HCT116 (cell line): ENCODE data around the gene EHBP1. TPM values are rescaled to one million over a fixed set of nuclear protein-coding genes. Genes with fewer than 3 reads are reported as not detected.

ENCODE experiments used
- ATAC-seq: fragments of 200-7000 bp; cut with Tn5 transposase; 2 replicates; pipeline ENCODE4 v1.9.1; 2020; ENCODE audit warnings: mild to moderate bottlenecking, moderate library complexity
- BruUV-seq: library from RNA; stranded (reverse); fragments of 400-500 nt; replicated peaks from 2 replicates; lab custom pipeline; 2021; lab: Mats Ljungman, UMichigan
- CTCF ChIA-PET: fragments of 300-600 bp; sonication (Branson Sonifier 250); formaldehyde crosslinking; loops from one replicate; lab custom pipeline; 2021; ENCODE audit warnings: antibody characterized with exemption; lab: Charles Lee
- POLR2A ChIA-PET: fragments of 300-600, 350-600 bp; sonication (Branson Sonifier 250); formaldehyde crosslinking; loops from one replicate; lab custom pipeline; 2021; ENCODE audit warnings: antibody characterized with exemption; lab: Charles Lee
- RAD21 ChIA-PET, 2 experiments: fragments of 300-600 bp; sonication (Branson Sonifier 250); formaldehyde crosslinking; loops; one replicate each; lab custom pipeline; 2023; ENCODE audit warnings: low total read pairs in 2 of 2; ENCODE audit not compliant: uncharacterized antibody in 2 of 2, unreplicated experiment in 2 of 2, low non-redundant PET in 1 of 2; lab: Charles Lee
- DNase-seq: peaks from one replicate; pipeline ENCODE4 v3.0.0-alpha.2; 2010; ENCODE audit warnings: low read depth, low spot score
- H2AFZ ChIP-seq: fragments of 200-600 bp; shearing (Covaris generic), sonication (generic); 2 replicates; pipeline ENCODE4 v1.6.1; 2017; ENCODE audit warnings: low read depth, mixed run types, mixed read lengths, antibody characterized with exemption, low read length; ENCODE audit not compliant: poor library complexity, severe bottlenecking
- H3K27ac ChIP-seq: 2 replicates; pipeline ENCODE4 v1.5.1; 2012; ENCODE audit warnings: low read depth, low read length
- H3K27me3 ChIP-seq: fragments of 200-600 bp; sonication (generic); 2 replicates; pipeline ENCODE4 v1.6.1; 2016; ENCODE audit warnings: mixed run types, low read length, mixed read lengths; ENCODE audit not compliant: insufficient read depth
- H3K36me3 ChIP-seq, 2 experiments: fragments of 200-500 bp in 1 of 2; fragments of 200-600 bp in 1 of 2; sonication (Bioruptor generic) in 1 of 2; sonication (generic) in 1 of 2; 2 replicates each; pipeline versions ENCODE4 v1.5.1 to v1.6.1; 2014 to 2016; ENCODE audit warnings: low read length in 2 of 2, inconsistent platforms in 1 of 2, mixed read lengths in 1 of 2, mixed run types in 1 of 2; ENCODE audit not compliant: insufficient read depth in 2 of 2, control insufficient read depth in 1 of 2
- H3K4me1 ChIP-seq, 2 experiments: fragments of 200-600 bp in 1 of 2; sonication (generic) in 1 of 2; 2 replicates each; pipeline versions ENCODE4 v1.5.1 to v1.6.1; 2012 to 2017; ENCODE audit warnings: low read length in 2 of 2, inconsistent platforms in 1 of 2, mild to moderate bottlenecking in 1 of 2, mixed read lengths in 1 of 2, mixed run types in 1 of 2, moderate library complexity in 1 of 2; ENCODE audit not compliant: insufficient read depth in 2 of 2, control insufficient read depth in 1 of 2
- H3K4me2 ChIP-seq: fragments of 200-600 bp; sonication (generic); 2 replicates; pipeline ENCODE4 v1.6.1; 2017; ENCODE audit warnings: mixed run types, low read length, mixed read lengths
- H3K4me3 ChIP-seq, 2 experiments: fragments of 200-600 bp in 1 of 2; sonication (generic) in 1 of 2; replicated peaks in 1 of 2; 2 replicates each; pipeline ENCODE4 v1.5.1; 2011 to 2016; ENCODE audit warnings: low read length in 2 of 2, control low read depth in 1 of 2, low read depth in 1 of 2, mild to moderate bottlenecking in 1 of 2, mixed read lengths in 1 of 2, mixed run types in 1 of 2
- H3K79me2 ChIP-seq: fragments of 200-600 bp; sonication (generic); 2 replicates; pipeline ENCODE4 v1.6.1; 2017; ENCODE audit warnings: mild to moderate bottlenecking, mixed run types, low read length, moderate library complexity, mixed read lengths; ENCODE audit not compliant: insufficient read depth
- H3K9ac ChIP-seq: fragments of 200-600 bp; sonication (generic); 2 replicates; pipeline ENCODE4 v1.6.1; 2016; ENCODE audit warnings: low read length, mixed read lengths
- H3K9me2 ChIP-seq: fragments of 200-600 bp; sonication (generic), shearing (Covaris generic); 2 replicates; pipeline ENCODE4 v1.6.1; 2017; ENCODE audit warnings: mixed run types, mild to moderate bottlenecking, moderate library complexity; ENCODE audit not compliant: insufficient read depth
- H3K9me3 ChIP-seq, 2 experiments: fragments of 200-500 bp in 1 of 2; fragments of 200-600 bp in 1 of 2; sonication (Bioruptor generic) in 1 of 2; sonication (generic) in 1 of 2; 2 replicates each; pipeline ENCODE4 v1.6.1; 2014 to 2017; ENCODE audit warnings: low read length in 2 of 2, mixed read lengths in 2 of 2, inconsistent platforms in 1 of 2, low read depth in 1 of 2, mild to moderate bottlenecking in 1 of 2, mixed run types in 1 of 2, moderate library complexity in 1 of 2; ENCODE audit not compliant: control insufficient read depth in 1 of 2, insufficient read depth in 1 of 2
- H4K20me1 ChIP-seq: fragments of 200-600 bp; sonication (generic), shearing (Covaris generic); 2 replicates; pipeline ENCODE4 v1.6.1; 2017; ENCODE audit warnings: mixed run types, mild to moderate bottlenecking, moderate library complexity; ENCODE audit not compliant: insufficient read depth
- CEBPB ChIP-seq: IDR thresholded peaks from 2 replicates; pipeline ENCODE4 v1.6.1; 2012; ENCODE audit warnings: low read depth
- ELF1 ChIP-seq: IDR thresholded peaks from 2 replicates; pipeline ENCODE4 v1.6.1; 2012; ENCODE audit warnings: low read depth, borderline replicate concordance
- EZH2 ChIP-seq: fragments of 200-600 bp; sonication (generic); IDR thresholded peaks from 2 replicates; pipeline ENCODE4 v1.6.1; 2017; ENCODE audit warnings: antibody characterized with exemption, mixed run types
- EZH2phosphoT487 ChIP-seq: fragments of 200-600 bp; IDR thresholded peaks from 2 replicates; pipeline ENCODE4 v1.6.1; 2018; ENCODE audit warnings: antibody characterized with exemption, borderline replicate concordance
- JUND ChIP-seq: IDR thresholded peaks from 2 replicates; pipeline ENCODE4 v1.6.1; 2012
- POLR2A ChIP-seq: IDR thresholded peaks from 2 replicates; pipeline ENCODE4 v1.7.0; 2011; ENCODE audit warnings: borderline replicate concordance; ENCODE audit not compliant: insufficient read depth, insufficient read length; ENCODE audit errors: extremely low read depth
- POLR2AphosphoS5 ChIP-seq: IDR thresholded peaks from 2 replicates; pipeline ENCODE4 v1.6.1; 2011; ENCODE audit warnings: mild to moderate bottlenecking, low read depth, low read length, moderate library complexity
- RAD21 ChIP-seq: IDR thresholded peaks from 2 replicates; pipeline ENCODE4 v1.6.1; 2012; ENCODE audit warnings: low read depth, mild to moderate bottlenecking
- SIN3A ChIP-seq: IDR thresholded peaks from 2 replicates; pipeline ENCODE4 v1.6.1; 2012; ENCODE audit warnings: low read depth
- SP1 ChIP-seq: IDR thresholded peaks from 2 replicates; pipeline ENCODE4 v1.6.1; 2012; ENCODE audit warnings: low read depth
- SRF ChIP-seq: IDR thresholded peaks from 2 replicates; pipeline ENCODE4 v1.6.1; 2012; ENCODE audit warnings: low read depth
- TCF7L2 ChIP-seq: IDR thresholded peaks from 2 replicates; pipeline ENCODE4 v1.7.0; 2011; ENCODE audit warnings: borderline replicate concordance, inconsistent platforms; ENCODE audit not compliant: insufficient read depth, insufficient read length; ENCODE audit errors: extremely low read depth
- ZFX ChIP-seq: fragments of 450-650 bp; IDR thresholded peaks from 2 replicates; pipeline ENCODE4 v1.6.1; 2017
- ZNF274 ChIP-seq: fragments of 200-500 bp; sonication (Bioruptor generic); IDR thresholded peaks from 2 replicates; pipeline ENCODE4 v1.6.1; 2014; ENCODE audit warnings: mild to moderate bottlenecking, low read depth, low read length, inconsistent platforms
- intact Hi-C: fragments of 100-400 bp; cut with micrococcal nuclease; formaldehyde crosslinking; loops from 2 replicates; pipeline ENCODE4 v1.10.0; 2022
- total RNA-seq: library from RNA; stranded (reverse); gene quantifications from one replicate; pipeline ENCODE4 v1.2.1, GENCODE V29; 2021; ENCODE audit not compliant: unreplicated experiment
- TF ChIP-seq, protein P1 (sequence below), 3 experiments: fragments of 200-600 bp in 1 of 3; sonication (generic) in 1 of 3; IDR thresholded peaks in 2 of 3; conservative IDR thresholded peaks in 1 of 3; 2 replicates each; pipeline ENCODE4 v1.5.1; 2012 to 2017; ENCODE audit warnings: low read depth in 2 of 3, low read length in 2 of 3, antibody characterized with exemption in 1 of 3, borderline replicate concordance in 1 of 3, control low read depth in 1 of 3, mild to moderate bottlenecking in 1 of 3, mixed read lengths in 1 of 3, mixed run types in 1 of 3, moderate library complexity in 1 of 3; ENCODE audit not compliant: insufficient read depth in 1 of 3
- TF ChIP-seq, protein P2 (sequence below): IDR thresholded peaks from 2 replicates; pipeline ENCODE4 v1.6.1; 2012
- TF ChIP-seq, protein P3 (sequence below): IDR thresholded peaks from 2 replicates; pipeline ENCODE4 v1.6.1; 2012; ENCODE audit warnings: low read depth
- TF ChIP-seq, protein P4 (sequence below): IDR thresholded peaks from 2 replicates; pipeline ENCODE4 v1.6.1; 2011; ENCODE audit warnings: mild to moderate bottlenecking, low read length, moderate library complexity; ENCODE audit not compliant: insufficient replicate concordance; ENCODE audit errors: extremely low read depth

The EHBP1 gene
- total RNA-seq, 1 experiment from 2014 or later: 89.9 TPM

DNA sequence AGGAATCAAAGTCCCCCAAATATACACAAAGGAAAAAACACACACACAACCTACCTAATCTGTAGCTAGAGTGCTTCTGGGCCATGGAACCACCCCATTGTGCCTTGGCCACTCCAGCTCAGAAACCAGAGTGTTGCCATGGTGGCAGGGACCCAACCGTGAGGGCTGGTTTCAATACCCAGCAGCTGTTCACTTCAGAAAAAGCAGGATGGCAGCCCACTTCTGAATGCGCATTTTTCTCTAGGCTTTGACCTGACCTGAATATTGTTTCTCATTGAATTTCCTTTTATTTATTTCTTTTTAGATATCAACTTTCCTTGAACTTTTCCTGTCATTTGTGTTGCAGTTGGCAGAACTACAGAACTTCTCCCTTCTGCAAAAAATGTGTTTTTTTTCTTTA, 43.0 kb upstream of the EHBP1 start:
- no peak for ATAC-seq
- ChIA-PET POLR2A (interaction anchor here (1.2 kb wide), 1 partner anchor 42 kb away, joined by 5 read pairs; the partner anchor contains the start of gene EHBP1), CTCF (no interaction called here), RAD21 (no interaction called here)
- Histone ChIP-seq H3K9me2 (no peaks in the 10 kb centered on the region), H3K27me3 (no peaks in the 10 kb centered on the region), H3K9me3 (no peaks in the 10 kb centered on the region), H3K4me1 (no peaks in the 10 kb centered on the region), H3K27ac (no peak overlapping the region), H4K20me1 (no peaks in the 10 kb centered on the region), H3K9ac (no peak overlapping the region), H2AFZ (peak overlapping the region; percentile 43), H3K4me3 (no peak overlapping the region), H3K4me2 (no peak overlapping the region), H3K79me2 (no peaks in the 10 kb centered on the region), H3K36me3 (no peaks in the 10 kb centered on the region)
- intact Hi-C loops: no loop called here
- no peak for DNase-seq
- TF ChIP-seq, protein P1, sequence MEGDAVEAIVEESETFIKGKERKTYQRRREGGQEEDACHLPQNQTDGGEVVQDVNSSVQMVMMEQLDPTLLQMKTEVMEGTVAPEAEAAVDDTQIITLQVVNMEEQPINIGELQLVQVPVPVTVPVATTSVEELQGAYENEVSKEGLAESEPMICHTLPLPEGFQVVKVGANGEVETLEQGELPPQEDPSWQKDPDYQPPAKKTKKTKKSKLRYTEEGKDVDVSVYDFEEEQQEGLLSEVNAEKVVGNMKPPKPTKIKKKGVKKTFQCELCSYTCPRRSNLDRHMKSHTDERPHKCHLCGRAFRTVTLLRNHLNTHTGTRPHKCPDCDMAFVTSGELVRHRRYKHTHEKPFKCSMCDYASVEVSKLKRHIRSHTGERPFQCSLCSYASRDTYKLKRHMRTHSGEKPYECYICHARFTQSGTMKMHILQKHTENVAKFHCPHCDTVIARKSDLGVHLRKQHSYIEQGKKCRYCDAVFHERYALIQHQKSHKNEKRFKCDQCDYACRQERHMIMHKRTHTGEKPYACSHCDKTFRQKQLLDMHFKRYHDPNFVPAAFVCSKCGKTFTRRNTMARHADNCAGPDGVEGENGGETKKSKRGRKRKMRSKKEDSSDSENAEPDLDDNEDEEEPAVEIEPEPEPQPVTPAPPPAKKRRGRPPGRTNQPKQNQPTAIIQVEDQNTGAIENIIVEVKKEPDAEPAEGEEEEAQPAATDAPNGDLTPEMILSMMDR (IDR thresholded peaks at IDR 0.05 in 2 of 3, conservative IDR thresholded peaks at IDR 0.05 in 1 of 3; ENCODE audit: borderline replicate concordance in 1 of 3, insufficient read depth in 1 of 3, low read depth in 2 of 3, low read length in 2 of 3): no peak
- TF ChIP-seq, protein P2, sequence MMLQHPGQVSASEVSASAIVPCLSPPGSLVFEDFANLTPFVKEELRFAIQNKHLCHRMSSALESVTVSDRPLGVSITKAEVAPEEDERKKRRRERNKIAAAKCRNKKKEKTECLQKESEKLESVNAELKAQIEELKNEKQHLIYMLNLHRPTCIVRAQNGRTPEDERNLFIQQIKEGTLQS: no peak
- no peak for TF ChIP-seq RAD21
- no peak for TF ChIP-seq CEBPB
- TF ChIP-seq, protein P3, sequence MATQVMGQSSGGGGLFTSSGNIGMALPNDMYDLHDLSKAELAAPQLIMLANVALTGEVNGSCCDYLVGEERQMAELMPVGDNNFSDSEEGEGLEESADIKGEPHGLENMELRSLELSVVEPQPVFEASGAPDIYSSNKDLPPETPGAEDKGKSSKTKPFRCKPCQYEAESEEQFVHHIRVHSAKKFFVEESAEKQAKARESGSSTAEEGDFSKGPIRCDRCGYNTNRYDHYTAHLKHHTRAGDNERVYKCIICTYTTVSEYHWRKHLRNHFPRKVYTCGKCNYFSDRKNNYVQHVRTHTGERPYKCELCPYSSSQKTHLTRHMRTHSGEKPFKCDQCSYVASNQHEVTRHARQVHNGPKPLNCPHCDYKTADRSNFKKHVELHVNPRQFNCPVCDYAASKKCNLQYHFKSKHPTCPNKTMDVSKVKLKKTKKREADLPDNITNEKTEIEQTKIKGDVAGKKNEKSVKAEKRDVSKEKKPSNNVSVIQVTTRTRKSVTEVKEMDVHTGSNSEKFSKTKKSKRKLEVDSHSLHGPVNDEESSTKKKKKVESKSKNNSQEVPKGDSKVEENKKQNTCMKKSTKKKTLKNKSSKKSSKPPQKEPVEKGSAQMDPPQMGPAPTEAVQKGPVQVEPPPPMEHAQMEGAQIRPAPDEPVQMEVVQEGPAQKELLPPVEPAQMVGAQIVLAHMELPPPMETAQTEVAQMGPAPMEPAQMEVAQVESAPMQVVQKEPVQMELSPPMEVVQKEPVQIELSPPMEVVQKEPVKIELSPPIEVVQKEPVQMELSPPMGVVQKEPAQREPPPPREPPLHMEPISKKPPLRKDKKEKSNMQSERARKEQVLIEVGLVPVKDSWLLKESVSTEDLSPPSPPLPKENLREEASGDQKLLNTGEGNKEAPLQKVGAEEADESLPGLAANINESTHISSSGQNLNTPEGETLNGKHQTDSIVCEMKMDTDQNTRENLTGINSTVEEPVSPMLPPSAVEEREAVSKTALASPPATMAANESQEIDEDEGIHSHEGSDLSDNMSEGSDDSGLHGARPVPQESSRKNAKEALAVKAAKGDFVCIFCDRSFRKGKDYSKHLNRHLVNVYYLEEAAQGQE: no peak
- no peak for TF ChIP-seq ELF1
- TF ChIP-seq ZFX: no peak
- TF ChIP-seq, protein P4, sequence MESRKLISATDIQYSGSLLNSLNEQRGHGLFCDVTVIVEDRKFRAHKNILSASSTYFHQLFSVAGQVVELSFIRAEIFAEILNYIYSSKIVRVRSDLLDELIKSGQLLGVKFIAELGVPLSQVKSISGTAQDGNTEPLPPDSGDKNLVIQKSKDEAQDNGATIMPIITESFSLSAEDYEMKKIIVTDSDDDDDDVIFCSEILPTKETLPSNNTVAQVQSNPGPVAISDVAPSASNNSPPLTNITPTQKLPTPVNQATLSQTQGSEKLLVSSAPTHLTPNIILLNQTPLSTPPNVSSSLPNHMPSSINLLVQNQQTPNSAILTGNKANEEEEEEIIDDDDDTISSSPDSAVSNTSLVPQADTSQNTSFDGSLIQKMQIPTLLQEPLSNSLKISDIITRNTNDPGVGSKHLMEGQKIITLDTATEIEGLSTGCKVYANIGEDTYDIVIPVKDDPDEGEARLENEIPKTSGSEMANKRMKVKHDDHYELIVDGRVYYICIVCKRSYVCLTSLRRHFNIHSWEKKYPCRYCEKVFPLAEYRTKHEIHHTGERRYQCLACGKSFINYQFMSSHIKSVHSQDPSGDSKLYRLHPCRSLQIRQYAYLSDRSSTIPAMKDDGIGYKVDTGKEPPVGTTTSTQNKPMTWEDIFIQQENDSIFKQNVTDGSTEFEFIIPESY: no peak
- TF ChIP-seq SRF: no peak
- TF ChIP-seq POLR2A: no peak
- TF ChIP-seq ZNF274: no peak
- no peak for TF ChIP-seq TCF7L2
- TF ChIP-seq EZH2phosphoT487: no peak
- no peak for TF ChIP-seq EZH2
- no peak for TF ChIP-seq SIN3A
- TF ChIP-seq POLR2AphosphoS5: no peak
- no peak for TF ChIP-seq JUND
- no peak for TF ChIP-seq SP1
- no TSS peak for BruUV-seq
